K562 (cell line): ENCODE data around the gene MLLT1. TPM values are rescaled to one million over a fixed set of nuclear protein-coding genes. Genes with fewer than 3 reads are reported as not detected.
A peak's percentile ranks its signal among the peaks of the same experiment; 100 is the strongest.

Source experiments
- ADNP ChIP-seq: fragments of 200-800 bp; sonication (Bioruptor generic); IDR thresholded peaks from 2 replicates; pipeline ENCODE4 v1.6.1; 2016; ENCODE audit warnings: missing genetic modification characterization, missing compliant biosample characterization
- ATF7 ChIP-seq: fragments of 450-650 bp; IDR thresholded peaks from 2 replicates; pipeline ENCODE4 v1.7.1; 2014; ENCODE audit warnings: mild to moderate bottlenecking, moderate library complexity
- BCOR ChIP-seq: fragments of 450-650 bp; IDR thresholded peaks from 2 replicates; pipeline ENCODE4 v1.6.1; 2016
- CEBPZ ChIP-seq: fragments of 150-350 bp; IDR thresholded peaks from 2 replicates; pipeline ENCODE4 v1.6.1; 2014; ENCODE audit warnings: low read depth, mild to moderate bottlenecking, low read length, borderline replicate concordance
- CREB1 ChIP-seq, 2 experiments: sonication (generic) in 1 of 2; formaldehyde crosslinking in 1 of 2; IDR thresholded peaks; 2 replicates each; pipeline versions ENCODE4 v1.6.1 to v1.8.0; 2012 to 2022; ENCODE audit warnings: inconsistent platforms in 1 of 2, mild to moderate bottlenecking in 1 of 2, missing genetic modification reagents in 1 of 2, moderate library complexity in 1 of 2
- CTCF ChIP-seq, 3 experiments: IDR thresholded peaks in 2 of 3; conservative IDR thresholded peaks in 1 of 3; 2 replicates each; pipeline ENCODE4 v1.5.1; 2011 to 2012; ENCODE audit warnings: low read length in 3 of 3, mild to moderate bottlenecking in 3 of 3, control low read depth in 2 of 3, improper control_type of control experiment in 1 of 3, inconsistent platforms in 1 of 3, low read depth in 1 of 3, mixed read lengths in 1 of 3, moderate library complexity in 1 of 3; ENCODE audit not compliant: insufficient read depth in 2 of 3
- CXXC5 ChIP-seq: fragments of 250-450 bp; sonication (Bioruptor Pico); IDR thresholded peaks from 2 replicates; pipeline ENCODE4 v1.8.0; 2022; ENCODE audit warnings: inconsistent platforms, mild to moderate bottlenecking, moderate library complexity
- DDX20 ChIP-seq: fragments of 450-650 bp; IDR thresholded peaks from 2 replicates; pipeline ENCODE4 v1.6.1; 2016; ENCODE audit warnings: missing genetic modification characterization, low read depth, mild to moderate bottlenecking, missing compliant biosample characterization, moderate library complexity
- DLX4 ChIP-seq: fragments of 250-450 bp; sonication (Bioruptor Pico); IDR thresholded peaks from 2 replicates; pipeline ENCODE4 v1.6.1; 2021; ENCODE audit warnings: mild to moderate bottlenecking
- HMG20A ChIP-seq: fragments of 450-650 bp; formaldehyde crosslinking; conservative IDR thresholded peaks from 2 replicates; pipeline ENCODE4 v1.4.0; 2020; ENCODE audit warnings: mild to moderate bottlenecking, mixed read lengths
- HNRNPL ChIP-seq: fragments of 200-400 bp; formaldehyde crosslinking; IDR thresholded peaks from 2 replicates; pipeline ENCODE4 v1.6.1; 2017; ENCODE audit warnings: low read depth, mild to moderate bottlenecking, low read length
- ILK ChIP-seq: fragments of 450-650 bp; IDR thresholded peaks from 2 replicates; pipeline ENCODE4 v1.6.1; 2016; ENCODE audit warnings: missing genetic modification characterization, low read depth, mild to moderate bottlenecking, missing compliant biosample characterization, moderate library complexity, borderline replicate concordance
- MNT ChIP-seq, 2 experiments: fragments of 450-650 bp; conservative IDR thresholded peaks; 2 replicates each; pipeline ENCODE4 v1.6.1; 2017; ENCODE audit warnings: mild to moderate bottlenecking in 2 of 2, moderate library complexity in 2 of 2
- PHF20 ChIP-seq: fragments of 450-650 bp; IDR thresholded peaks from 2 replicates; pipeline ENCODE4 v1.6.1; 2018; ENCODE audit not compliant: partially characterized antibody
- POLR2AphosphoS2 ChIP-seq: IDR thresholded peaks from 2 replicates; pipeline ENCODE4 v1.6.1; 2012; ENCODE audit warnings: low read length, improper control_type of control experiment
- TRIM24 ChIP-seq, 2 experiments: fragments of 450-650 bp; IDR thresholded peaks; 2 replicates each; pipeline ENCODE4 v1.6.1; 2016
- U2AF1 ChIP-seq: fragments of 200-400 bp; formaldehyde crosslinking; optimal IDR thresholded peaks from 2 replicates; pipeline ENCODE3; 2017; ENCODE audit warnings: mild to moderate bottlenecking, low read depth, low read length, moderate library complexity
- ZNF24 ChIP-seq: fragments of 450-650 bp; IDR thresholded peaks from 2 replicates; pipeline ENCODE4 v1.6.1; 2016
- ZNF79 ChIP-seq: fragments of 250-450 bp; sonication (Bioruptor Pico); IDR thresholded peaks from 2 replicates; pipeline ENCODE4 v1.4.0; 2020; ENCODE audit warnings: low read depth, mild to moderate bottlenecking, moderate library complexity
- ZSCAN32 ChIP-seq: fragments of 450-650 bp; formaldehyde crosslinking; IDR thresholded peaks from 2 replicates; pipeline ENCODE4 v1.4.0; 2020; ENCODE audit warnings: mild to moderate bottlenecking, moderate library complexity
- polyA plus RNA-seq, 8 experiments: library from polyadenylated mRNA; depleted of rRNA in 4 of 8; stranded (reverse) in 5 of 8; unstranded in 3 of 8; fragments of >200 nt; fragmentation: Nextera tagmentation in 2 of 8; fragmentation: Illumina TruSeq in 1 of 8; extraction: Ambion mirVana in 2 of 8; extraction: Trizol in 1 of 8; gene quantifications; 2 replicates each; pipeline versions ENCODE4 v1.2.1 to v1.2.3, GENCODE V29; 2011 to 2014; ENCODE audit warnings: inconsistent platforms in 1 of 8, missing spikeins in 1 of 8
- total RNA-seq, 7 experiments: library from RNA; depleted of rRNA in 6 of 7; stranded (reverse); fragments of >200 nt in 6 of 7; fragmentation: Illumina TruSeq in 2 of 7; extraction: Trizol in 2 of 7; gene quantifications; 2 replicates each; pipeline versions ENCODE4 v1.2.1 to v1.2.3, GENCODE V29; 2011 to 2021; ENCODE audit warnings: low replicate concordance in 1 of 7

Gene MLLT1
- total and polyA plus RNA-seq, 9 of the 15 experiments (the other 6 are each of a cell fraction or from before 2014, with no cell fraction given) = 0.23 to 63.5 (median 15.4) TPM

- no peak for TF ChIP-seq CEBPZ
- TF ChIP-seq DDX20 (tag) = no peak
- no peak for TF ChIP-seq BCOR
- TF ChIP-seq ZNF79 (CRISPR knock-in tag) = no peak
- no peak for TF ChIP-seq ADNP (tag)
- TF ChIP-seq ILK = no peak
- TF ChIP-seq HNRNPL = no peak
- no peak for TF ChIP-seq HMG20A (CRISPR knock-in tag)
- TF ChIP-seq TRIM24 (IDR thresholded peaks at IDR 0.05) = 0 out of 4 replicates have a peak, but pooled peaks of 1 of the 2 experiments have one; percentile 19
- TF ChIP-seq ZSCAN32 (CRISPR knock-in tag) = no peak
- no peak for TF ChIP-seq CREB1 (IDR thresholded peaks at IDR 0.05)
- peak; percentile 50; the same call in 1 of the 2 replicates for TF ChIP-seq CREB1 (CRISPR knock-in tag; IDR thresholded peaks at IDR 0.05)
- TF ChIP-seq U2AF1 = no peak
- no peak for TF ChIP-seq POLR2AphosphoS2
- no peak for TF ChIP-seq MNT (conservative IDR thresholded peaks at IDR 0.05)
- no peak for TF ChIP-seq ZNF24
- TF ChIP-seq PHF20 = no peak
- peak; percentile 37; the same call in 1 of the 2 replicates for TF ChIP-seq CXXC5 (CRISPR knock-in tag)
- no peak for TF ChIP-seq DLX4
- TF ChIP-seq ATF7 = peak; percentile 80
- peak; percentile 25 to 38 (median 36); a peak in 4 of 6 replicates for TF ChIP-seq CTCF (IDR thresholded peaks at IDR 0.05 in 2 of 3, conservative IDR thresholded peaks at IDR 0.05 in 1 of 3; ENCODE audit: insufficient read depth in 2 of 3, low read depth in 1 of 3, low read length in 3 of 3)
These were observed 80.4 kb downstream of the MLLT1 start (continued) for GRCh38 chr19:6199240-6199994.
